ENCODE data around the gene SWAP70. TPM values are rescaled to one million over a fixed set of nuclear protein-coding genes. Genes with fewer than 3 reads are reported as not detected.
A peak's percentile ranks its signal among the peaks of the same experiment; 100 is the strongest.

The SWAP70 gene
- total and polyA plus RNA-seq, 2 of the 13 experiments (the other 11 are each of a cell fraction or from before 2014, with no cell fraction given) = 4.6 to 8.7 TPM

- TF ChIP-seq ZSCAN29 (CRISPR knock-in tag; conservative IDR thresholded peaks at IDR 0.05) (peak; percentile 66; the same call in 1 of the 2 replicates), ZNF414 (CRISPR knock-in tag; IDR thresholded peaks at IDR 0.05) (peak; percentile 88; the same call in 1 of the 2 replicates), ZSCAN30 (CRISPR knock-in tag; IDR thresholded peaks at IDR 0.05) (no peak), CERS6 (CRISPR knock-in tag; IDR thresholded peaks at IDR 0.05) (no peak), ZBTB2 (CRISPR knock-in tag; IDR thresholded peaks at IDR 0.05; ENCODE audit: low read depth) (no peak), GPBP1L1 (CRISPR knock-in tag; IDR thresholded peaks at IDR 0.05) (no peak)
These were observed 101.6 kb downstream of the SWAP70 start (continued) for GRCh38 chr11:9765320-9766101.

- no TSS peak for BruUV-seq (replicated peaks)
- no peak for TF ChIP-seq MYPOP (CRISPR knock-in tag; IDR thresholded peaks at IDR 0.05)
- TF ChIP-seq BCL6 (CRISPR knock-in tag; IDR thresholded peaks at IDR 0.05) = no peak
- no peak for TF ChIP-seq MAFK (conservative IDR thresholded peaks at IDR 0.05 in 1 of 2, IDR thresholded peaks at IDR 0.05 in 1 of 2; ENCODE audit: low read length in 2 of 2)
- TF ChIP-seq ZNF18 (CRISPR knock-in tag; IDR thresholded peaks at IDR 0.05; ENCODE audit: insufficient replicate concordance) = no peak
- no peak for TF ChIP-seq POLR2A (IDR thresholded peaks at IDR 0.05; ENCODE audit: insufficient read depth in 1 of 2, low read depth in 2 of 2, low read length in 2 of 2)
- no peak for TF ChIP-seq MYNN (CRISPR knock-in tag; IDR thresholded peaks at IDR 0.05; ENCODE audit: low read depth)
- TF ChIP-seq SMARCE1 (IDR thresholded peaks at IDR 0.05; ENCODE audit: borderline replicate concordance) = no peak
- no peak for TF ChIP-seq KLF12 (CRISPR knock-in tag; IDR thresholded peaks at IDR 0.05; ENCODE audit: borderline replicate concordance)
- TF ChIP-seq MEIS1 (CRISPR knock-in tag; IDR thresholded peaks at IDR 0.05; ENCODE audit: borderline replicate concordance) = no peak
These were observed 105.7 kb downstream of the SWAP70 start for GRCh38 chr11:9769621-9770020.

More at GRCh38 chr11:9769621-9770020, 105.7 kb downstream of the SWAP70 start:
- no peak for DNase-seq (ENCODE audit: low spot score)
- no peak for ATAC-seq
- no peak for FAIRE-seq
- Histone ChIP-seq H4K20me1 (ENCODE audit: insufficient read depth, low read length) (no peaks in the 10 kb centered on the region), H3K4me2 (ENCODE audit: low read depth, low read length) (no peak overlapping the region), H3K79me2 (ENCODE audit: insufficient read depth, low read length) (peaks cover 16% of the 10 kb centered on the region), H3K27me3 (ENCODE audit: control insufficient read depth in 1 of 2, insufficient read depth in 2 of 2, low read length in 2 of 2) (no peaks in the 10 kb centered on the region), H3K4me1 (ENCODE audit: insufficient read depth, low read length) (peaks cover 24% of the 10 kb centered on the region), H2AFZ (ENCODE audit: low read length) (no peak overlapping the region), H3K27ac (ENCODE audit: extremely low read length, insufficient read depth, low read length) (no peak overlapping the region), H3K4me3 (replicated peaks in 1 of 3; ENCODE audit: insufficient read depth in 1 of 3, low read depth in 2 of 3, low read length in 3 of 3) (no peak overlapping the region), H3K9me3 (ENCODE audit: low read length) (no peaks in the 10 kb centered on the region), H3K9ac (ENCODE audit: insufficient read depth, low read depth, low read length) (no peak overlapping the region), H3K36me3 (replicated peaks in 1 of 2; ENCODE audit: control insufficient read depth in 1 of 2, insufficient read depth in 2 of 2, low read length in 2 of 2) (no peaks in the 10 kb centered on the region; a peak in 1 of 5 replicates)
- in situ Hi-C loops (cut with HindIII; ENCODE audit: extremely low pct_ligation_motif_present, low pct_unique_long_range_greater_than_20kb) = loop anchor here (10.0 kb wide), 2 partner anchors 85 to 555 kb away; no protein-coding TSS in a partner anchor
- 93% methylated on average over 3 of the region's 4 CpGs for WGBS (ENCODE audit: low lambda C conversion rate)
- CTCF ChIA-PET (ENCODE audit: low intra/inter-chr PET ratio, low total read pairs) = no interaction called here
- POLR2A ChIA-PET = interaction anchor here (2.1 kb wide), 1 partner anchor 10 kb away, joined by 5 read pairs; no protein-coding TSS in a partner anchor
- intact Hi-C loops (cut with micrococcal nuclease; ENCODE audit: unreplicated experiment) = no loop called here
